ENCODE results near the gene RERE.

- no peak for TF ChIP-seq POLR2A (IDR thresholded peaks at IDR 0.05; ENCODE audit: borderline replicate concordance, extremely low read depth, insufficient read depth, insufficient read length)
- no peak for TF ChIP-seq ZFX (IDR thresholded peaks at IDR 0.05)
- TF ChIP-seq CTCF (IDR thresholded peaks at IDR 0.05 in 2 of 3, conservative IDR thresholded peaks at IDR 0.05 in 1 of 3; ENCODE audit: borderline replicate concordance in 1 of 3, insufficient read depth in 1 of 3, low read depth in 2 of 3, low read length in 2 of 3): no peak
- TF ChIP-seq EZH2phosphoT487 (IDR thresholded peaks at IDR 0.05; ENCODE audit: borderline replicate concordance): no peak
- no peak for TF ChIP-seq YY1 (IDR thresholded peaks at IDR 0.05; ENCODE audit: extremely low read depth, insufficient replicate concordance, low read depth, low read length)
- no peak for TF ChIP-seq ZNF274 (IDR thresholded peaks at IDR 0.05; ENCODE audit: low read depth, low read length)
These were observed 220.0 kb downstream of the RERE start for GRCh38 chr1:8597455-8597854.
